Adrenal gland (tissue), 12 donors: ENCODE results near the gene GBA3. TPM values are rescaled to one million over a fixed set of nuclear protein-coding genes. Genes with fewer than 3 reads are reported as not detected.

Experiments used
- DNase-seq, 7 donors: peaks; one replicate each; pipeline ENCODE4 v3.0.0-alpha.2; 2019 to 2020
- H3K27ac ChIP-seq, 5 donors: fragments of 200-600 bp; sonication (generic) in 4 of 5; 1 replicate in 3 of 5; 2 replicates in 2 of 5; pipeline versions ENCODE4 v1.5.1 to v1.8.0; 2016 to 2020; ENCODE audit warnings: mild to moderate bottlenecking in 1 of 5
- H3K27me3 ChIP-seq: fragments of 200-600 bp; 2 replicates; pipeline ENCODE4 v1.8.0; 2021
- H3K36me3 ChIP-seq, 2 donors: fragments of 200-600 bp; replicated peaks in 1 of 2; 1 replicate in 1 of 2; 2 replicates in 1 of 2; pipeline versions ENCODE4 v1.5.1 to v1.8.0; 2018 to 2022
- H3K4me1 ChIP-seq, 2 donors: fragments of 200-600 bp; replicated peaks in 1 of 2; 1 replicate in 1 of 2; 2 replicates in 1 of 2; pipeline versions ENCODE4 v1.5.1 to v1.8.0; 2018 to 2021
- H3K4me3 ChIP-seq, 4 donors: fragments of 200-600 bp; sonication (generic) in 3 of 4; one replicate each; pipeline ENCODE4 v1.5.1; 2016 to 2018
- H3K9me3 ChIP-seq, 3 donors: fragments of 200-600 bp; sonication (generic) in 1 of 3; replicated peaks in 1 of 3; 1 replicate in 2 of 3; 2 replicates in 1 of 3; pipeline versions ENCODE4 v1.5.1 to v1.8.0; 2016 to 2021
- POLR2A ChIP-seq, 2 donors: fragments of 450-650 bp; IDR thresholded peaks; one replicate each; pipeline ENCODE4 v1.6.1; 2017; ENCODE audit warnings: antibody characterized with exemption in 2 of 2, mild to moderate bottlenecking in 2 of 2, moderate library complexity in 1 of 2
- WGBS, 4 donors: extraction: QIAGEN DNeasy Blood & Tissue Kit in 2 of 4; methylation state at CpG; one replicate each; pipeline versions ENCODE4 v1.1.5 to v1.1.7; 2013 to 2017; 5-methylcytosine and 5-hydroxymethylcytosine counted together
- intact Hi-C, 2 donors: fragments of 100-400 bp; cut with DNase I; formaldehyde crosslinking; loops; one replicate each; pipeline versions ENCODE4 v1.14.1 to v1.15.0; 2022 to 2023
- polyA plus RNA-seq, 3 donors: library from polyadenylated mRNA; stranded (reverse); fragments of 200-250 nt in 2 of 3; fragments of 350-450 nt in 1 of 3; fragmentation: Illumina TruSeq in 1 of 3; extraction: RNeasy Lipid Tissue Mini Kit (QIAGEN cat#74804) in 1 of 3; gene quantifications; one replicate each; pipeline ENCODE4 v1.2.3, GENCODE V29; 2013 to 2014
- total RNA-seq, 9 donors: library from RNA; depleted of rRNA in 4 of 9; stranded (reverse); fragments of >200 nt in 4 of 9; fragments of 120-200 nt in 1 of 9; fragmentation: NEBNext Ultra II Directional in 1 of 9; extraction: Animal tissue kit (Norgen Biotek cat#: 25700) in 1 of 9; gene quantifications; one replicate each; pipeline versions ENCODE4 v1.1.0 to v1.2.4, GENCODE V29; 2013 to 2023
- TF ChIP-seq, protein P1 (sequence below), 6 experiments: fragments of 450-650 bp in 4 of 6; fragments of 200-600 bp in 2 of 6; sonication (generic) in 1 of 6; IDR thresholded peaks; 1 replicate in 5 of 6; 2 replicates in 1 of 6; pipeline versions ENCODE4 v1.5.1 to v1.8.0; 2016 to 2021; ENCODE audit warnings: antibody characterized with exemption in 6 of 6, mild to moderate bottlenecking in 2 of 6, moderate library complexity in 1 of 6
- donor health status: healthy with polysubstance abuse.
- donor health status: Bipolar disorder and iron deficiency.
- donor health status: DM: yes; HTN: yes; CAD: no.
- donor health status: DM: no; HTN: no; CAD: no.
- donor health status: DM: no; HTN: no; CAD: no.
- donor health status: DM: yes; HTN: yes; CAD: no.

GBA3 gene
- total and polyA plus RNA-seq, 12 donors = 0.07 to 0.45 (median 0.15) TPM; not detected in 6

DNA sequence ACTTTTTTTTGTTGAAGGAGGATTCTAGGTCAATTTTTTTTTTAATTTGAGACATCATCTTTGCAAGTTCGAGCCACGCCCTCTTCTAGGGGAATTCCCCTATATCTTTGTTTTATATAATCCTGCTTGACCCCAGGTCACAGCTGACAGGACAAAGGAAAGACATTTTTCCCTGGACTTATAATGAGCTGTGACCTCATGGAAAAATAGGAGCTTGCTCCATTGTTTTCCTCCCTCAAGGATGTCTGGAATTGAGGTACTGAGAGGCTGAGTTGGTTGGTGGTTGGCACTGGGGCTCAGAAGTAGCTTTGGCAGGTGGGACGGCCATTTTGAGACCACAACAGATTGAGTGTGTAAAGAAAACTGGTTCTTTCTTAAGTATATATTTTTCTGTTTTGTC lies 49.0 kb downstream of the GBA3 start:
- Histone ChIP-seq H3K4me3 (no peak overlapping the region), H3K27ac (no peak overlapping the region), H3K27me3 (no peaks in the 10 kb centered on the region), H3K36me3 (no peaks in the 10 kb centered on the region), H3K4me1 (no peaks in the 10 kb centered on the region), H3K9me3 (no peaks in the 10 kb centered on the region)
- 71 to 75% (median 73%) methylated on average over 3 of the region's 3 CpGs for WGBS, 4 donors
- no peak for TF ChIP-seq POLR2A (IDR thresholded peaks at IDR 0.05)
- TF ChIP-seq, protein P1, sequence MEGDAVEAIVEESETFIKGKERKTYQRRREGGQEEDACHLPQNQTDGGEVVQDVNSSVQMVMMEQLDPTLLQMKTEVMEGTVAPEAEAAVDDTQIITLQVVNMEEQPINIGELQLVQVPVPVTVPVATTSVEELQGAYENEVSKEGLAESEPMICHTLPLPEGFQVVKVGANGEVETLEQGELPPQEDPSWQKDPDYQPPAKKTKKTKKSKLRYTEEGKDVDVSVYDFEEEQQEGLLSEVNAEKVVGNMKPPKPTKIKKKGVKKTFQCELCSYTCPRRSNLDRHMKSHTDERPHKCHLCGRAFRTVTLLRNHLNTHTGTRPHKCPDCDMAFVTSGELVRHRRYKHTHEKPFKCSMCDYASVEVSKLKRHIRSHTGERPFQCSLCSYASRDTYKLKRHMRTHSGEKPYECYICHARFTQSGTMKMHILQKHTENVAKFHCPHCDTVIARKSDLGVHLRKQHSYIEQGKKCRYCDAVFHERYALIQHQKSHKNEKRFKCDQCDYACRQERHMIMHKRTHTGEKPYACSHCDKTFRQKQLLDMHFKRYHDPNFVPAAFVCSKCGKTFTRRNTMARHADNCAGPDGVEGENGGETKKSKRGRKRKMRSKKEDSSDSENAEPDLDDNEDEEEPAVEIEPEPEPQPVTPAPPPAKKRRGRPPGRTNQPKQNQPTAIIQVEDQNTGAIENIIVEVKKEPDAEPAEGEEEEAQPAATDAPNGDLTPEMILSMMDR (IDR thresholded peaks at IDR 0.05) = no peak
- DNase-seq = no peak
- intact Hi-C loops = no loop called here

DNA sequence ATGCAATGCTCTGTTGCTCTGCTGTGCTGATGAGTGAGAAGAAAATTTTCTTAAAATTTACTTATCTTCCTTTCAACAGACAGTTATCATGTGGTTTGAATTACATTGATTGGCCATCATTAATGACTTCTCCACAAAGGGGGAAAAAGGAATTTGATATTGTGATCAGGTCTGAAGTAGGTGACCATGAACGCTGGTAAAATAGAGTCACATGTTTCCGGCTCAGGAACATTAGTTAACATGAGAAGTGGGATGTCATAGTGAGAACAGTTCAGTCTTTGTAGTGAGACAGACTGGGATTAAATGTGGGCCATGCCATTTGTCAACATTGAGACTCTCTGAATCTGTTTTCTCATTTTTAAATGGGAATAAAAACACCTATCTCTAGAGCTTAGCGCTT lies 50.6 kb downstream of the GBA3 start:
- intact Hi-C loops = no loop called here

DNA sequence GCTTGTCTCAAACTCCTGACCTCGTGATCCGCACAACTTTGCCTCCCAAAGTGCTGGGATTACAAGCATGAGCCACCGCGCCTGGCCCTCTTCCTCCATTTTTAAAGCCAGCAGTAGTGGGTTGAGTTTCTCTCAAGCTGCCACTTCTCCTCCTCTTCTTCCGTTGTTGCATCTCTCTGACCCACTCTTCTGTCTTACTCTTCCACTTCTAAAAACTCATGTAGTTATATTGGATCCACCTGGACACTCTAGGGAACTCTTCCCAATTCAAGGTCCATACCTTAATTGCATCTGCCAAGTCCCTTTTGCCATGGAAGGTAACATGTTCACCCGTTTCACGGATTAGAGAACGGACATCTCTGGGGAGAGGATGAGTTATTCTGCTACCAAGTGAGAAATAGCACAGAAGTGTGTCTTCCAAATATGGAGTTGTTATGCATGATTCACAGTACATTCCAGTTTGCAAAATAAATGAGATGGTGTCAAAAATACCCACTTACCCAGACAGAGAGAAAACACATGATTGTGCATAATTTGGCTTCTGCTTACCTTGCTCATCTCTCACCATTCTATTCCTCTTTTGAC lies 51.8 kb downstream of the GBA3 start:
- no peaks in the 10 kb centered on the region for H3K27me3 ChIP-seq
- 81 to 90% (median 86%) methylated on average over 8 of the region's 8 CpGs for WGBS, 4 donors
- no peak for DNase-seq
- H3K27ac ChIP-seq = no peak overlapping the region
- no peaks in the 10 kb centered on the region for H3K9me3 ChIP-seq
- H3K4me1 ChIP-seq = no peaks in the 10 kb centered on the region
- no peak for TF ChIP-seq POLR2A (IDR thresholded peaks at IDR 0.05)
- TF ChIP-seq, protein P1 (IDR thresholded peaks at IDR 0.05) = no peak
- H3K4me3 ChIP-seq = no peak overlapping the region
- intact Hi-C loops = no loop called here
- no peaks in the 10 kb centered on the region for H3K36me3 ChIP-seq

More for the DNA sequence above, 50.6 kb downstream of the GBA3 start:
- H3K27me3 ChIP-seq = no peaks in the 10 kb centered on the region
- no peak overlapping the region for H3K4me3 ChIP-seq
- no peak overlapping the region for H3K27ac ChIP-seq
- TF ChIP-seq POLR2A (IDR thresholded peaks at IDR 0.05) = no peak
- TF ChIP-seq, protein P1 (IDR thresholded peaks at IDR 0.05) = no peak
- 81 to 95% (median 84%) methylated on average over 3 of the region's 3 CpGs for WGBS, 4 donors
- no peaks in the 10 kb centered on the region for H3K9me3 ChIP-seq
- no peaks in the 10 kb centered on the region for H3K4me1 ChIP-seq
- no peaks in the 10 kb centered on the region for H3K36me3 ChIP-seq
- no peak for DNase-seq

DNA sequence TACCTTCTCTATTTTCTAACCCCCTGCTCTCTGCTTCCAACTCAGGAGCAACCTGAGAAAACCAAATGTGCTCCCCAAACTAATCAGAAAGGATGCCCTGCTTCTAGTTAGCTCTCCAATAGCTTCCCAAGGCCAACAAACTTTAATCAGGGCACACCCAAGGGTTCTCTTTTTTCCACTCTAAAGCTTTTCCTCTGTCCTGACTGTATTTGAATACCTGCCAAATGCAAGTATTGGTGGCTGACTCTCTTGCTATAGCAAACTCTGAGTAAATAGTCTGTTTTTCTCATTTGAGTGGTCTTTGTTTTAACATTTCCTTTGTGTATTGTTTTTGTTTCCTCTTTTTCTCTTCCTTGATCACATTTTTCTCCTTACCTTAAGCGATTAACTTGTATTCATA lies 52.5 kb downstream of the GBA3 start:
- WGBS, 4 donors = 74 to 79% (median 78%) methylated on average over 1 of the region's 1 CpG
- no peak for TF ChIP-seq POLR2A (IDR thresholded peaks at IDR 0.05)
- TF ChIP-seq, protein P1 (IDR thresholded peaks at IDR 0.05) = no peak
- no peaks in the 10 kb centered on the region for H3K9me3 ChIP-seq
- no peak overlapping the region for H3K27ac ChIP-seq
- no peaks in the 10 kb centered on the region for H3K36me3 ChIP-seq
- no peaks in the 10 kb centered on the region for H3K4me1 ChIP-seq
- H3K27me3 ChIP-seq = no peaks in the 10 kb centered on the region
- H3K4me3 ChIP-seq = no peak overlapping the region
- intact Hi-C loops = no loop called here
- DNase-seq = no peak
